ENCODE data around the gene GBF1. TPM values are rescaled to one million over a fixed set of nuclear protein-coding genes. Genes with fewer than 3 reads are reported as not detected.
A peak's percentile ranks its signal among the peaks of the same experiment; 100 is the strongest.

GBF1 gene
- total RNA-seq, 2 experiments from 2014 or later = 33.1 to 37.5 TPM

GRCh38 chr10:102398172-102399020 is 153.1 kb downstream of the GBF1 start:
- ChIA-PET CTCF (interaction anchor here (0.6 to 7.6 kb wide), 20 partner anchors 9 to 1335 kb away, joined by 3 to 67 read pairs (median 6); partner anchors contain the start of genes C10orf95, FBXL15, SUFU and TRIM8), POLR2A (interaction anchor here (1.4 kb wide), 1 partner anchor 22 kb away, joined by 6 read pairs; the partner anchor contains the start of gene FBXL15)
- DNase-seq (peak; percentile 18), ATAC-seq (no peak)
- Mint-ChIP-seq H3K9me3 (ENCODE audit: low read depth) (no peaks in the 10 kb centered on the region), H3K27ac (peak overlapping the region; percentile 98), H3K27me3 (no peaks in the 10 kb centered on the region), H3K4me1 (peaks cover 42% of the 10 kb centered on the region), H3K36me3 (ENCODE audit: low read depth) (peaks cover 62% of the 10 kb centered on the region), H3K4me3 (peak overlapping the region; percentile 95)
- intact Hi-C loops (cut with DNase I, micrococcal nuclease) = loop anchor here (1.0 to 10.0 kb wide), 9 partner anchors 11 to 566 kb away; partner anchors contain the start of genes CUEDC2 (in 2 of the 2) and TRIM8 (in 1 of the 2)

- ChIA-PET CTCF (interaction anchor here (0.5 to 7.6 kb wide), 28 partner anchors 8 to 1334 kb away, joined by 3 to 67 read pairs (median 4); partner anchors contain the start of genes C10orf95, FBXL15, SUFU and TRIM8), POLR2A (interaction anchor here (0.6 to 1.4 kb wide), 4 partner anchors 21 to 168 kb away, joined by 3 to 6 read pairs (median 4); partner anchors contain the start of genes CUEDC2 and FBXL15)
- Mint-ChIP-seq H3K36me3 (ENCODE audit: low read depth) (peaks cover 65% of the 10 kb centered on the region), H3K9me3 (ENCODE audit: low read depth) (no peaks in the 10 kb centered on the region), H3K4me1 (peaks cover 41% of the 10 kb centered on the region), H3K4me3 (peak overlapping the region; percentile 95), H3K27me3 (no peaks in the 10 kb centered on the region), H3K27ac (peak overlapping the region; percentile 98)
- DNase-seq = peak; percentile 94
- peak; percentile 60 for ATAC-seq
- intact Hi-C loops (cut with DNase I, micrococcal nuclease) = loop anchor here (1.0 to 10.0 kb wide), 9 partner anchors 10 to 567 kb away; partner anchors contain the start of genes CUEDC2 (in 2 of the 2) and TRIM8 (in 1 of the 2)
Observed at GRCh38 chr10:102399217-102400021, 154.1 kb downstream of the GBF1 start.

- DNase-seq = no peak
- ATAC-seq = no peak
- CTCF ChIA-PET = interaction anchor here (0.5 to 5.3 kb wide), 18 partner anchors 7 to 441 kb away, joined by 3 to 39 read pairs (median 6); partner anchors contain the start of genes C10orf95 and SUFU
- peak overlapping the region; percentile 98 for H3K27ac Mint-ChIP-seq
- peaks cover 41% of the 10 kb centered on the region for H3K4me1 Mint-ChIP-seq
- POLR2A ChIA-PET = interaction anchor here (0.6 to 1.0 kb wide), 2 partner anchors 32 to 35 kb away, joined by 3 to 4 read pairs; partner anchors contain the start of gene CUEDC2
- peak overlapping the region; percentile 95 for H3K4me3 Mint-ChIP-seq
- intact Hi-C loops (cut with DNase I, micrococcal nuclease) = no loop called here
- no peaks in the 10 kb centered on the region for H3K27me3 Mint-ChIP-seq
- peaks cover 60% of the 10 kb centered on the region for H3K36me3 Mint-ChIP-seq (ENCODE audit: low read depth)
- H3K9me3 Mint-ChIP-seq (ENCODE audit: low read depth) = no peaks in the 10 kb centered on the region
Observed at GRCh38 chr10:102400076-102400475, 154.7 kb downstream of the GBF1 start.

GRCh38 chr10:102400598-102401341 is 155.4 kb downstream of the GBF1 start:
- Mint-ChIP-seq H3K4me3 (peak overlapping the region; percentile 20), H3K9me3 (ENCODE audit: low read depth) (no peaks in the 10 kb centered on the region), H3K4me1 (peaks cover 41% of the 10 kb centered on the region), H3K27ac (peak overlapping the region; percentile 98), H3K36me3 (ENCODE audit: low read depth) (peaks cover 57% of the 10 kb centered on the region), H3K27me3 (no peaks in the 10 kb centered on the region)
- ATAC-seq (no peak), DNase-seq (no peak)
- intact Hi-C loops (cut with DNase I, micrococcal nuclease) = no loop called here
- CTCF ChIA-PET = interaction anchor here (0.5 to 5.3 kb wide), 7 partner anchors 9 to 181 kb away, joined by 3 to 39 read pairs (median 4); no protein-coding TSS in a partner anchor
- POLR2A ChIA-PET = interaction anchor here (0.6 kb wide), 1 partner anchor 35 kb away, joined by 3 read pairs; no protein-coding TSS in a partner anchor

- H3K36me3 Mint-ChIP-seq (ENCODE audit: low read depth) = peaks cover 52% of the 10 kb centered on the region
Observed at GRCh38 chr10:102401342-102401654, 156.0 kb downstream of the GBF1 start.

GRCh38 chr10:102401735-102402511 is 156.6 kb downstream of the GBF1 start:
- no peak for DNase-seq
- ATAC-seq = no peak
- POLR2A ChIA-PET = no interaction called here
- H3K4me1 Mint-ChIP-seq = peaks cover 32% of the 10 kb centered on the region
- no peak overlapping the region for H3K4me3 Mint-ChIP-seq
- intact Hi-C loops (cut with DNase I, micrococcal nuclease) = no loop called here
- no peaks in the 10 kb centered on the region for H3K27me3 Mint-ChIP-seq
- no peaks in the 10 kb centered on the region for H3K9me3 Mint-ChIP-seq (ENCODE audit: low read depth)
- no peak overlapping the region for H3K27ac Mint-ChIP-seq
- CTCF ChIA-PET = interaction anchor here (0.6 to 4.6 kb wide), 5 partner anchors 8 to 172 kb away, joined by 3 to 21 read pairs (median 4); partner anchors contain the start of gene NFKB2
- H3K36me3 Mint-ChIP-seq (ENCODE audit: low read depth) = peaks cover 46% of the 10 kb centered on the region

More at GRCh38 chr10:102401342-102401654, 156.0 kb downstream of the GBF1 start:
- Mint-ChIP-seq H3K27ac (no peak overlapping the region), H3K4me3 (no peak overlapping the region), H3K4me1 (peaks cover 39% of the 10 kb centered on the region), H3K9me3 (ENCODE audit: low read depth) (no peaks in the 10 kb centered on the region), H3K27me3 (no peaks in the 10 kb centered on the region)
- CTCF ChIA-PET = interaction anchor here (0.6 to 4.6 kb wide), 3 partner anchors 8 to 171 kb away, joined by 4 to 39 read pairs (median 18); partner anchors contain the start of gene NFKB2
- intact Hi-C loops (cut with DNase I, micrococcal nuclease) = no loop called here
- POLR2A ChIA-PET = no interaction called here
- ATAC-seq (no peak), DNase-seq (no peak)

- H3K36me3 Mint-ChIP-seq (ENCODE audit: low read depth) = peaks cover 41% of the 10 kb centered on the region
- intact Hi-C loops (cut with DNase I, micrococcal nuclease) = no loop called here
- POLR2A ChIA-PET = no interaction called here
- no peak for ATAC-seq
- H3K27ac Mint-ChIP-seq = no peak overlapping the region
- peaks cover 27% of the 10 kb centered on the region for H3K4me1 Mint-ChIP-seq
- H3K27me3 Mint-ChIP-seq = no peaks in the 10 kb centered on the region
- H3K4me3 Mint-ChIP-seq = no peak overlapping the region
- H3K9me3 Mint-ChIP-seq (ENCODE audit: low read depth) = no peaks in the 10 kb centered on the region
- no peak for DNase-seq
- CTCF ChIA-PET = interaction anchor here (0.7 to 4.6 kb wide), 9 partner anchors 9 to 222 kb away, joined by 3 to 21 read pairs (median 4); partner anchors contain the start of genes FBXL15 and NFKB2
Observed at GRCh38 chr10:102402512-102402896, 157.2 kb downstream of the GBF1 start.

GRCh38 chr10:102403115-102403514 is 157.8 kb downstream of the GBF1 start:
- DNase-seq (no peak), ATAC-seq (no peak)
- Mint-ChIP-seq H3K4me1 (peaks cover 26% of the 10 kb centered on the region), H3K36me3 (ENCODE audit: low read depth) (peaks cover 35% of the 10 kb centered on the region), H3K27ac (no peak overlapping the region), H3K4me3 (no peak overlapping the region), H3K9me3 (ENCODE audit: low read depth) (no peaks in the 10 kb centered on the region), H3K27me3 (peaks cover under 1% of the 10 kb centered on the region)
- POLR2A ChIA-PET = no interaction called here
- CTCF ChIA-PET = interaction anchor here (0.7 to 4.6 kb wide), 11 partner anchors 9 to 221 kb away, joined by 3 to 21 read pairs (median 4); partner anchors contain the start of genes FBXL15 and NFKB2
- intact Hi-C loops (cut with DNase I, micrococcal nuclease) = no loop called here

GRCh38 chr10:102404361-102405107 is 159.2 kb downstream of the GBF1 start:
- no peak for ATAC-seq
- intact Hi-C loops (cut with DNase I, micrococcal nuclease) = no loop called here

More at GRCh38 chr10:102404361-102405107, 159.2 kb downstream of the GBF1 start:
- Mint-ChIP-seq H3K9me3 (ENCODE audit: low read depth) (no peaks in the 10 kb centered on the region), H3K27me3 (peaks cover 5% of the 10 kb centered on the region), H3K4me1 (peaks cover 23% of the 10 kb centered on the region), H3K27ac (no peak overlapping the region), H3K36me3 (ENCODE audit: low read depth) (peaks cover 23% of the 10 kb centered on the region), H3K4me3 (peak overlapping the region; percentile 8)
- peak; percentile 30 for DNase-seq
- POLR2A ChIA-PET = interaction anchor here (0.7 kb wide), 1 partner anchor 11 kb away, joined by 3 read pairs; no protein-coding TSS in a partner anchor
- CTCF ChIA-PET = interaction anchor here (0.5 to 4.6 kb wide), 7 partner anchors 11 to 669 kb away, joined by 3 to 21 read pairs (median 3); partner anchors contain the start of gene NFKB2
